HEK293T (cell line): ENCODE data around the gene ROR1.

Experiments
- CTCF ChIA-PET: fragments of 350-600 bp; formaldehyde crosslinking; extraction: SDS; loops from one replicate; lab custom pipeline; 2021; ENCODE audit warnings: antibody characterized with exemption, inconsistent platforms; lab: Yijun Ruan, JAX
- POLR2A ChIA-PET: fragments of 350-600 bp; formaldehyde crosslinking; extraction: SDS; loops from one replicate; lab custom pipeline; 2020; ENCODE audit warnings: antibody characterized with exemption, inconsistent platforms; lab: Yijun Ruan, JAX
- DNase-seq: peaks from one replicate; pipeline ENCODE4 v3.0.0; 2012; ENCODE audit warnings: mixed read lengths; ENCODE audit errors: extremely low spot score
- ARNT ChIP-seq: fragments of 450-650 bp; IDR thresholded peaks from 2 replicates; pipeline ENCODE4 v1.6.1; 2017; ENCODE audit warnings: mild to moderate bottlenecking
- BHLHE40 ChIP-seq: fragments of 450-650 bp; IDR thresholded peaks from 2 replicates; pipeline ENCODE4 v1.6.1; 2016; ENCODE audit warnings: mild to moderate bottlenecking, moderate library complexity, borderline replicate concordance
- CTBP1 ChIP-seq: fragments of 450-650 bp; IDR thresholded peaks from 2 replicates; pipeline ENCODE4 v1.6.1; 2016; ENCODE audit warnings: borderline replicate concordance
- ELF4 ChIP-seq: fragments of 450-650 bp; IDR thresholded peaks from 2 replicates; pipeline ENCODE4 v1.6.1; 2017; ENCODE audit warnings: antibody characterized with exemption
- FOXA1 ChIP-seq: fragments of 450-650 bp; IDR thresholded peaks from 2 replicates; pipeline ENCODE4 v1.6.1; 2016; ENCODE audit warnings: mild to moderate bottlenecking
- FOXK2 ChIP-seq: fragments of 450-650 bp; IDR thresholded peaks from 2 replicates; pipeline ENCODE4 v1.6.1; 2016; ENCODE audit warnings: mild to moderate bottlenecking
- FOXM1 ChIP-seq: fragments of 450-650 bp; IDR thresholded peaks from 2 replicates; pipeline ENCODE4 v1.6.1; 2017; ENCODE audit warnings: mild to moderate bottlenecking, borderline replicate concordance
- HDGF ChIP-seq: fragments of 450-650 bp; IDR thresholded peaks from 2 replicates; pipeline ENCODE4 v1.6.1; 2017; ENCODE audit warnings: antibody characterized with exemption, borderline replicate concordance
- L3MBTL2 ChIP-seq: fragments of 450-650 bp; conservative IDR thresholded peaks from 2 replicates; pipeline ENCODE4 v1.6.1; 2016; ENCODE audit warnings: mild to moderate bottlenecking
- LEF1 ChIP-seq: fragments of 450-650 bp; IDR thresholded peaks from 2 replicates; pipeline ENCODE4 v1.6.1; 2017; ENCODE audit warnings: mild to moderate bottlenecking, borderline replicate concordance
- NFRKB ChIP-seq: fragments of 450-650 bp; IDR thresholded peaks from 2 replicates; pipeline ENCODE4 v1.6.1; 2016; ENCODE audit warnings: mild to moderate bottlenecking, moderate library complexity
- PKNOX1 ChIP-seq: fragments of 450-650 bp; IDR thresholded peaks from 2 replicates; pipeline ENCODE4 v1.6.1; 2016
- SP1 ChIP-seq: fragments of 450-650 bp; IDR thresholded peaks from 2 replicates; pipeline ENCODE4 v1.6.1; 2017
- SUZ12 ChIP-seq: fragments of 450-650 bp; IDR thresholded peaks from 2 replicates; pipeline ENCODE4 v1.6.1; 2016; ENCODE audit warnings: mild to moderate bottlenecking
- TARDBP ChIP-seq: fragments of 450-650 bp; IDR thresholded peaks from 2 replicates; pipeline ENCODE4 v1.6.1; 2016
- ZNF384 ChIP-seq: fragments of 450-650 bp; IDR thresholded peaks from 2 replicates; pipeline ENCODE4 v1.6.1; 2016

Gene ROR1

GRCh38 chr1:63845346-63845745 lies 71.5 kb downstream of the ROR1 start:
- POLR2A ChIA-PET = no interaction called here
- CTCF ChIA-PET = interaction anchor here (1.6 kb wide), 1 partner anchor 154 kb away, joined by 3 read pairs; no protein-coding TSS in a partner anchor
- DNase-seq = no peak
- TF ChIP-seq TARDBP (no peak), LEF1 (no peak), FOXK2 (no peak), FOXA1 (no peak), SP1 (no peak)

- ChIA-PET POLR2A (no interaction called here), CTCF (no interaction called here)
- no peak for TF ChIP-seq FOXM1
- no peak for TF ChIP-seq LEF1
- no peak for TF ChIP-seq FOXA1
- no peak for TF ChIP-seq SUZ12
- TF ChIP-seq FOXK2 = no peak
- no peak for TF ChIP-seq NFRKB
- TF ChIP-seq PKNOX1 = no peak
- no peak for TF ChIP-seq ZNF384
- TF ChIP-seq SP1 = no peak
- TF ChIP-seq HDGF = no peak
- TF ChIP-seq CTBP1 = no peak
- no peak for TF ChIP-seq TARDBP
- DNase-seq = no peak
Observed at GRCh38 chr1:63847308-63847910, 73.6 kb downstream of the ROR1 start.

- ChIA-PET POLR2A (no interaction called here), CTCF (interaction anchor here (1.0 kb wide), 2 partner anchors 52 to 174 kb away, joined by 3 read pairs; no protein-coding TSS in a partner anchor)
- TF ChIP-seq CTBP1 = no peak
- no peak for TF ChIP-seq FOXK2
- no peak for TF ChIP-seq BHLHE40
- no peak for TF ChIP-seq LEF1
- TF ChIP-seq HDGF = no peak
- no peak for TF ChIP-seq ELF4
- TF ChIP-seq FOXA1 = no peak
- TF ChIP-seq PKNOX1 = no peak
- TF ChIP-seq FOXM1 = no peak
- TF ChIP-seq NFRKB = no peak
- TF ChIP-seq ZNF384 = no peak
- TF ChIP-seq SUZ12 = no peak
- no peak for TF ChIP-seq L3MBTL2
- no peak for TF ChIP-seq SP1
- no peak for TF ChIP-seq TARDBP
- TF ChIP-seq ARNT = no peak
- DNase-seq = no peak
Observed at GRCh38 chr1:63848733-63849132, 74.9 kb downstream of the ROR1 start.

GRCh38 chr1:63849149-63849548 lies 75.3 kb downstream of the ROR1 start:
- ChIA-PET CTCF (interaction anchor here (1.0 kb wide), 2 partner anchors 52 to 175 kb away, joined by 3 read pairs; no protein-coding TSS in a partner anchor), POLR2A (no interaction called here)
- no peak for DNase-seq
- TF ChIP-seq ZNF384 = no peak
- no peak for TF ChIP-seq HDGF
- no peak for TF ChIP-seq PKNOX1
- TF ChIP-seq FOXM1 = no peak
- no peak for TF ChIP-seq LEF1
- TF ChIP-seq CTBP1 = no peak
- TF ChIP-seq FOXK2 = no peak
- TF ChIP-seq SUZ12 = no peak
- TF ChIP-seq TARDBP = no peak

GRCh38 chr1:63854091-63854490 lies 80.3 kb downstream of the ROR1 start:
- TF ChIP-seq ELF4 = no peak
- no peak for TF ChIP-seq FOXK2
- TF ChIP-seq BHLHE40 = no peak
- no peak for TF ChIP-seq ZNF384
- no peak for TF ChIP-seq HDGF
- TF ChIP-seq TARDBP = no peak
- TF ChIP-seq CTBP1 = no peak
- no peak for TF ChIP-seq FOXA1
- no peak for TF ChIP-seq FOXM1
- TF ChIP-seq LEF1 = no peak
- TF ChIP-seq L3MBTL2 = no peak
- POLR2A ChIA-PET = no interaction called here
- CTCF ChIA-PET = interaction anchor here (0.5 kb wide), 1 partner anchor 911 kb away, joined by 3 read pairs; no protein-coding TSS in a partner anchor
- no peak for DNase-seq

GRCh38 chr1:63855942-63856341 lies 82.1 kb downstream of the ROR1 start:
- CTCF ChIA-PET = no interaction called here
- POLR2A ChIA-PET = no interaction called here

More at GRCh38 chr1:63855942-63856341, 82.1 kb downstream of the ROR1 start:
- no peak for TF ChIP-seq FOXA1
- TF ChIP-seq LEF1 = no peak
- no peak for TF ChIP-seq ZNF384
- TF ChIP-seq FOXM1 = no peak
- no peak for TF ChIP-seq FOXK2
- no peak for TF ChIP-seq NFRKB
- no peak for TF ChIP-seq HDGF
- no peak for TF ChIP-seq TARDBP
- TF ChIP-seq ELF4 = no peak
- TF ChIP-seq CTBP1 = no peak
- TF ChIP-seq L3MBTL2 = no peak
- DNase-seq = no peak
